ENCODE results near the gene TFPT. TPM values are rescaled to one million over a fixed set of nuclear protein-coding genes. Genes with fewer than 3 reads are reported as not detected.

TFPT gene
- total and polyA plus RNA-seq, 2 of the 4 experiments (the other 2 are of a cell fraction), result 7.9 to 17.1 TPM

DNA sequence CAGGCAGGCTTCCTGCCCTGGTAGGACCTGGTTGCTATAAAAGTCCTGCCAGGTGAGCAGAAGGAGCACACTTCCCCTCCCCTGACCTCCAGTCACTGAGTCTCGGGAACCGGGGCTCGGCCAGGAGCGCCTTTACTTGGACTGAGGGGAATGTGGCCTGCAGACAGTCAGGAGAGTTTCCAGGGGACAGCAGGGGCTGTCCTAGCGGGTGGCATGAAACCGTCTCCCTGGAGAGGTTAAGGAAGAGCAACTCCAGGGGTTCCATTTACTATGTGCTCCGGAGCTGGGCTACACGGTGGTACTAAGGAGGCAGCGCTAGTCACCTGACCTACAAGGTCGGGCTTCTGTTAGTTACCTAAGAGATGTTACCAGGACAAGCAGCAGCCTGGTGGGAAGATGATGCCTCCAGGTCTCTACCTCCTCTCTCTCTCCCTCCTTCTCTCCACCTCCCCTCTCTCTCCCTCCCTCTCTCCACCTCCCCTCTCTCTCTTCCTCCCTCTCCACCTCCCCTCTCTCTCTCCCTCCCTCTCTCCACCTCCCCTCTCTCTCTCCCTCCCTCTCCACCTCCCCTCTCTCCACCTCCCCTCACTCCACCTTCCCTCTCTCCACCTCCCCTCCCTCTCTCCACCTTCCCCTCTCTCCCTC is 18.0 kb upstream of the TFPT start:
- TF ChIP-seq CEBPB (IDR thresholded peaks at IDR 0.05; ENCODE audit: low read depth, low read length) (no peak), SMC3 (IDR thresholded peaks at IDR 0.05; ENCODE audit: low read depth, low read length) (no peak), BHLHE40 (IDR thresholded peaks at IDR 0.05; ENCODE audit: low read depth, low read length) (no peak), FOS (IDR thresholded peaks at IDR 0.05; ENCODE audit: low read depth, low read length) (no peak), RCOR1 (IDR thresholded peaks at IDR 0.05; ENCODE audit: insufficient replicate concordance, low read length) (no peak), MAFK (IDR thresholded peaks at IDR 0.05; ENCODE audit: low read depth, low read length) (no peak)
- TF ChIP-seq, protein P1, sequence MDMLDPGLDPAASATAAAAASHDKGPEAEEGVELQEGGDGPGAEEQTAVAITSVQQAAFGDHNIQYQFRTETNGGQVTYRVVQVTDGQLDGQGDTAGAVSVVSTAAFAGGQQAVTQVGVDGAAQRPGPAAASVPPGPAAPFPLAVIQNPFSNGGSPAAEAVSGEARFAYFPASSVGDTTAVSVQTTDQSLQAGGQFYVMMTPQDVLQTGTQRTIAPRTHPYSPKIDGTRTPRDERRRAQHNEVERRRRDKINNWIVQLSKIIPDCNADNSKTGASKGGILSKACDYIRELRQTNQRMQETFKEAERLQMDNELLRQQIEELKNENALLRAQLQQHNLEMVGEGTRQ (IDR thresholded peaks at IDR 0.05; ENCODE audit: low read depth, low read length), result no peak
- TF ChIP-seq, protein P2, sequence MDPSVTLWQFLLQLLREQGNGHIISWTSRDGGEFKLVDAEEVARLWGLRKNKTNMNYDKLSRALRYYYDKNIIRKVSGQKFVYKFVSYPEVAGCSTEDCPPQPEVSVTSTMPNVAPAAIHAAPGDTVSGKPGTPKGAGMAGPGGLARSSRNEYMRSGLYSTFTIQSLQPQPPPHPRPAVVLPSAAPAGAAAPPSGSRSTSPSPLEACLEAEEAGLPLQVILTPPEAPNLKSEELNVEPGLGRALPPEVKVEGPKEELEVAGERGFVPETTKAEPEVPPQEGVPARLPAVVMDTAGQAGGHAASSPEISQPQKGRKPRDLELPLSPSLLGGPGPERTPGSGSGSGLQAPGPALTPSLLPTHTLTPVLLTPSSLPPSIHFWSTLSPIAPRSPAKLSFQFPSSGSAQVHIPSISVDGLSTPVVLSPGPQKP (IDR thresholded peaks at IDR 0.05; ENCODE audit: borderline replicate concordance, low read depth, low read length), result no peak
- TF ChIP-seq, protein P3, sequence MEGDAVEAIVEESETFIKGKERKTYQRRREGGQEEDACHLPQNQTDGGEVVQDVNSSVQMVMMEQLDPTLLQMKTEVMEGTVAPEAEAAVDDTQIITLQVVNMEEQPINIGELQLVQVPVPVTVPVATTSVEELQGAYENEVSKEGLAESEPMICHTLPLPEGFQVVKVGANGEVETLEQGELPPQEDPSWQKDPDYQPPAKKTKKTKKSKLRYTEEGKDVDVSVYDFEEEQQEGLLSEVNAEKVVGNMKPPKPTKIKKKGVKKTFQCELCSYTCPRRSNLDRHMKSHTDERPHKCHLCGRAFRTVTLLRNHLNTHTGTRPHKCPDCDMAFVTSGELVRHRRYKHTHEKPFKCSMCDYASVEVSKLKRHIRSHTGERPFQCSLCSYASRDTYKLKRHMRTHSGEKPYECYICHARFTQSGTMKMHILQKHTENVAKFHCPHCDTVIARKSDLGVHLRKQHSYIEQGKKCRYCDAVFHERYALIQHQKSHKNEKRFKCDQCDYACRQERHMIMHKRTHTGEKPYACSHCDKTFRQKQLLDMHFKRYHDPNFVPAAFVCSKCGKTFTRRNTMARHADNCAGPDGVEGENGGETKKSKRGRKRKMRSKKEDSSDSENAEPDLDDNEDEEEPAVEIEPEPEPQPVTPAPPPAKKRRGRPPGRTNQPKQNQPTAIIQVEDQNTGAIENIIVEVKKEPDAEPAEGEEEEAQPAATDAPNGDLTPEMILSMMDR (conservative IDR thresholded peaks at IDR 0.05; ENCODE audit: low read depth, low read length), result no peak
- H2AFZ ChIP-seq (replicated peaks; ENCODE audit: low read length, poor library complexity), result no peak overlapping the region
- no peak overlapping the region for H4K91ac ChIP-seq (ENCODE audit: insufficient read depth, low read depth, low read length)
- DNase-seq (no peak), ATAC-seq (ENCODE audit: low read depth) (no peak)
- in situ Hi-C loops (cut with MboI; ENCODE audit: low sequenced_read_pairs) (loop anchor here (25.0 kb wide), 1 partner anchor 1529 kb away; the partner anchor contains the start of gene U2AF2), intact Hi-C loops (cut with micrococcal nuclease) (no loop called here), dilution Hi-C loops (cut with HindIII; ENCODE audit: low sequenced_read_pairs, unreplicated experiment) (no loop called here)
- H3K27ac ChIP-seq (ENCODE audit: insufficient read depth, low read length), result no peak overlapping the region
- POLR2A ChIA-PET (ENCODE audit: unreplicated experiment), result no interaction called here
- H3K4me1 ChIP-seq (ENCODE audit: control insufficient read depth, insufficient read depth, low read length), result peaks cover 5% of the 10 kb centered on the region; the same call in 1 of the 2 replicates
- no peak overlapping the region for H2BK120ac ChIP-seq (ENCODE audit: low read depth, low read length)
- no peak overlapping the region for H3K4me3 ChIP-seq (ENCODE audit: insufficient read depth, low read depth, low read length)
- CTCF ChIA-PET, result no interaction called here
- no peak overlapping the region for H3K23ac ChIP-seq (ENCODE audit: low read depth, low read length)
- no peak overlapping the region for H3K14ac ChIP-seq (replicated peaks; ENCODE audit: low read depth, low read length)
- H4K5ac ChIP-seq (ENCODE audit: low read depth, low read length), result no peak overlapping the region
- H3K9ac ChIP-seq (ENCODE audit: low read depth, low read length), result no peak overlapping the region
- no peaks in the 10 kb centered on the region for H3K9me3 ChIP-seq (ENCODE audit: control insufficient read depth, insufficient read depth, low read length)
- no peak overlapping the region for H3K4me2 ChIP-seq (ENCODE audit: low read depth, low read length)
- WGBS, 2 experiments (ENCODE audit: extremely low coverage in 2 of 2, insufficient read length in 1 of 2), result no CpG with 5 or more reads among the region's 10 CpGs
- no peak overlapping the region for H2AK5ac ChIP-seq (ENCODE audit: low read depth, low read length)
- H2BK5ac ChIP-seq (ENCODE audit: low read depth, low read length, poor library complexity, severe bottlenecking), result no peak overlapping the region
- no peak overlapping the region for H3K56ac ChIP-seq (ENCODE audit: extremely low read depth, insufficient read depth, low read length)
- no peaks in the 10 kb centered on the region for H3K27me3 ChIP-seq (ENCODE audit: control insufficient read depth, insufficient read depth, low read length)
- H2BK20ac ChIP-seq (ENCODE audit: low read depth, low read length), result no peak overlapping the region
- no peak overlapping the region for H2BK15ac ChIP-seq (ENCODE audit: low read depth, low read length)
- no peak overlapping the region for H4K8ac ChIP-seq (ENCODE audit: low read depth in 2 of 2, low read length in 2 of 2)
- no peak overlapping the region for H3K18ac ChIP-seq (ENCODE audit: low read depth, low read length)
- H4K20me1 ChIP-seq (ENCODE audit: insufficient read depth, low read length), result peaks cover 3% of the 10 kb centered on the region; the same call in 1 of the 2 replicates
- H3K4ac ChIP-seq (ENCODE audit: low read depth, low read length), result no peak overlapping the region
- H3K9me1 ChIP-seq (ENCODE audit: insufficient read depth, low read length), result no peaks in the 10 kb centered on the region; the same call in 1 of the 2 replicates
- peaks cover 21% of the 10 kb centered on the region for H3K36me3 ChIP-seq (ENCODE audit: control insufficient read depth, insufficient read depth, low read length)
- H3K79me1 ChIP-seq (ENCODE audit: low read depth in 1 of 2, low read length in 2 of 2), result 0 out of 4 replicates have a peak, but pooled peaks cover 0 to under 1% of the 10 kb centered on the region in 2 experiments
- no TSS peak for BruUV-seq (replicated peaks)
- H2AK9ac ChIP-seq (replicated peaks; ENCODE audit: low read depth, low read length, poor library complexity), result peak overlapping the region; percentile 65

All from IMR-90 (cell line).